Fibroblast of the conjunctiva (primary cell): ENCODE results near the gene ADAMTS16.

Experiments
- DNase-seq: peaks from one replicate; pipeline ENCODE4 v3.0.0-alpha.2; 2010; ENCODE audit warnings: low read depth

The ADAMTS16 gene

DNA sequence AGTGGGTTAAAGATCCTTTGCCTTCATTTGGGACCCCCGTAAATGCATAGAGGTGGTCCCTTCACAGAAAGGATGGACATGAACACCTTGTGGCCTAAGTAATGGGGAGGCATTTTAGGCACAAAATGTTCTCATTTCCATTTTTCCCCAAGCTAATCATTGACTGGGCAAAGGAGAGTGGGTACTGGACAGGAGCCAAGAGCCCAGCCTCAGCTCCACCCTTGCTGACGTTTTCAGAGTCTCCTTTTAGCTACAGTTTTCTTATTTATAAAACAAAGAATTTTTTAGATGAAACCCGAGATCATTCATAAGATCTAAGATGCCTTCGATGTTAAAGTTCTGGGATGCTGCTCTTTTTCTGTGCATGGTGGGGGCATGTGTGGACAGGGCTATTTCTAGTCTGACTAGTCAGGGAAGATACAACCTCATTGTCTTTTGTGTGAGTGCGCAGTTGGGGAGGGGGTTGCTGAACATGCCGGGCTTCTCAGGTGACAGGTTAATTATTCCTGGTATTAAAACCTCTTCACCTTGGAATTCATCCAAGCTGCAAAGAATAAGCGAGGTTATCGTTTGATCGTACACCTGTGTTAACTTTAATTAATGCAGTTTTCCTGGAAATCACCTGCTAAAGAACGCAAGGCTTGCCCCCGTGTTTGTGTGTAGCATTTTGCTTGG is 48.4 kb downstream of the ADAMTS16 start:
- DNase-seq: no peak

GRCh38 chr5:5189051-5189430 is 48.9 kb downstream of the ADAMTS16 start:
- no peak for DNase-seq

DNA sequence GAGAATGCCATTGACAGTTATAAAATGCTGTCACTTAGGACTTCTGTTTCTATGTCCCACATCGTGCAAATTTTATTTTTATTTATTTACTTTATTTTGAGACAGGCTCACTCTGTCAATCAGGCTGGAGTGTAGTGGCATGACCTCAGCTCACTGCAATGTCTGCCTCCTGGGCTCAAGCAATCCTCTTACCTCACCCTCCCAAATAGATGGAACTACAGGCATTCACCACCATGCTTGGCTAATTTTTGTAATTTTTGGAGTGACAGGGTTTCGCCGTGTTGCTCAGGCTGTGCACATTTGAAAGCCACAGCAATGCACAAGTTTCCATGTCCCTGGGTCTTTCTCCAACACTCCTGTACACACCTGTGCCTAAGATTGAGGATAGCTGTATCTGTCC is 51.8 kb downstream of the ADAMTS16 start:
- no peak for DNase-seq

DNA sequence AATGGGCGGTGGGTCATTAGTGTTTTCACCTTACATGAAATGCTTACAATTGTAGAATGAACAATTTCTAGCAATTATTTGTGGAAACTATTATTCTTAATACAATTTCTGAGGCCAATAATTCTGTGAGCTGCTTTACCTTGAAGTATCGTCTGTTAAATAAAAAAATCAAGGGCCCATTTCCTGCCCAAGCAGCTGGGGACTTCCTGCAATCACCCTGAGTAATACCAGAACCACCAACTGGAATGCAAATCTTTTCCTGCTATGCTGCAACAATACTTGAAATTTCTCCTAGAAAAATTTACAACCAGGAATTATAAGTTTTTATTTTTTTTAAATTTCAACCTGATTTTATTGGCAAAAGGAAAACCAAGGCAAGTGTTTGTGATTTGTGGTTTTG is 52.6 kb downstream of the ADAMTS16 start:
- no peak for DNase-seq

DNA sequence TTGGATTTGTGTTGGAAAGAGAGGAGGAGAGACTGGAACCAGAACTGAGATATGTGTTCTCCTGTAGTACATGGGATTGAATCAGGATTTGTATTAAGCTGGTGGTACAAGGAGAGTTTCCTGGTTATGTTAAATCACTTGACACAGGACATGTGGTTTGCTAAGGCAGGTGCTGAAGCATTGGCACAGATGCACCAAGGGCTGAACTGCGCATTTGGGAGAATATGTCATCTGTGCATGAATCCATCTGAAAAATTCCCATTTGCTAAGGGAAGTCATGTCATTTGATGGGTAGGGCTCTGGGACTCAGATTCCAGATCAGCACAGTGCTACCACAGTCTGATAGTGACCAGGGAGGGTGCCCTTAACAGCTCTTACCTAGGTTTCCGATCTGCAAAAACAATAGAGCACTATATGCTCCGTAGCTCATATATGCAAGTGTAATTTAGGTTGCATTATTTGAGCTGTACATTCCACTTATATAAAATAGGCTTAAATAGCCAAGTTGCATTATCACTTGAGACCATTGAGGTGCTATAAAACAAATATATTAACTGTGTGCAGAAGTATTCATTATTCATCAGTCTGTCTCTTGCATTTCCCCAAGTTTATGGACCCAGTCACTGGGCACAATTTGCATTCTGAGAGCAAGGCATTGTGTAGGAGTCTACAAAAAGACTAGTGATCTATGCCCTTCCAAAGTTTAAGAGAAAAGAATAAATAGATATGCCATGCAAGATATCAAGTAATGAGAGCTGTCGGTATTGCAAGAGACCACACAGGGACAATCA is 55.2 kb downstream of the ADAMTS16 start:
- no peak for DNase-seq

GRCh38 chr5:5198135-5198534 is 58.0 kb downstream of the ADAMTS16 start:
- no peak for DNase-seq

GRCh38 chr5:5198815-5199214 is 58.7 kb downstream of the ADAMTS16 start:
- no peak for DNase-seq

- no peak for DNase-seq
Observed at GRCh38 chr5:5199495-5199894, 59.4 kb downstream of the ADAMTS16 start.

DNA sequence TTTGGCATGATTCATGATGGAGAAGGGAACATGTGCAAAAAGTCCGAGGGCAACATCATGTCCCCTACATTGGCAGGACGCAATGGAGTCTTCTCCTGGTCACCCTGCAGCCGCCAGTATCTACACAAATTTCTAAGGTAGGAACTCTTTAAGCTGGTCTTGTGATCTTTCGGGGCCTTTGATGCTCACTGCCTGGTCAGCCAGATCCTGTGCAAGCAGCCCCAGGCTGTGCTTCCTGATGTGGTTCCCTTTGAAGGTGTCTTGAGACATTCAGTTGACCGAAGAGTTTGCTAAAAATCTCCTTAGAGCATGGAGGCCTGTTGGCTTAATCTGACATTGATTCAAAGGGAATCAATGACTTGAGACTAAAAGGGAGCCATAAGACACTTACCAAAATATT is 60.0 kb downstream of the ADAMTS16 start:
- no peak for DNase-seq

GRCh38 chr5:5202321-5202720 is 62.2 kb downstream of the ADAMTS16 start:
- DNase-seq: no peak

DNA sequence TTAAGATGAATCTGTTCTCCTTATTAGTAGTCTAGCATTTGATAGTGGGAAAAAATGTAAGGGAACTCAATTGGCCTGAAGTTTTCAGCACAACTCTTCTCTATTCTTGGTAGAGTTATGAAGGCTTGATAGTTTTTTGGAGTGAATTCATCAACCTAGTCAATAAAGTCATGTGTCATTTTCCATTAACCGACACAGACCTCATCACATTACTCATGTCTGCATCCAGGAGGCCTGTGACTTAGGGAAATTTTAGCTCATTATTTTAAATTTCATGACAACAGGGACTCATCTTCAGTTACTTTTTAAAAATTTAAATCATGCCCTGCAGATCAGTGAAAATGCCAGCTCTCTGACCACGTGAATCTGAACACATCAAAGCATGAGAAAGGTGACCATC is 63.3 kb downstream of the ADAMTS16 start:
- DNase-seq: no peak

GRCh38 chr5:5207828-5208227 is 67.7 kb downstream of the ADAMTS16 start:
- no peak for DNase-seq

DNA sequence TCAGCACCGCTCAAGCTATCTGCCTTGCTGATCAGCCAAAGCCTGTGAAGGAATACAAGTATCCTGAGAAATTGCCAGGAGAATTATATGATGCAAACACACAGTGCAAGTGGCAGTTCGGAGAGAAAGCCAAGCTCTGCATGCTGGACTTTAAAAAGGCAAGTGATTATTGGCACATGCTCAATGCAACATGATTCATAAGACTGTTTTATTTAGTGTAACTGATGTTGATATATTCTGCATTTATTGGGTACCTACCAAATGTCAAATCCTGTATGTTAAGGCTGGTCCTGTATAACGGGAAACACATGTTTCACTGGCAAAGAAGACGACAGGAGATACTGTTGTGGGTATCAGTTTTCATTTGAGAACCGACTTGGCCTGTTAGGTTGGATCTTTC is 69.0 kb downstream of the ADAMTS16 start:
- peak; percentile 41 for DNase-seq

DNA sequence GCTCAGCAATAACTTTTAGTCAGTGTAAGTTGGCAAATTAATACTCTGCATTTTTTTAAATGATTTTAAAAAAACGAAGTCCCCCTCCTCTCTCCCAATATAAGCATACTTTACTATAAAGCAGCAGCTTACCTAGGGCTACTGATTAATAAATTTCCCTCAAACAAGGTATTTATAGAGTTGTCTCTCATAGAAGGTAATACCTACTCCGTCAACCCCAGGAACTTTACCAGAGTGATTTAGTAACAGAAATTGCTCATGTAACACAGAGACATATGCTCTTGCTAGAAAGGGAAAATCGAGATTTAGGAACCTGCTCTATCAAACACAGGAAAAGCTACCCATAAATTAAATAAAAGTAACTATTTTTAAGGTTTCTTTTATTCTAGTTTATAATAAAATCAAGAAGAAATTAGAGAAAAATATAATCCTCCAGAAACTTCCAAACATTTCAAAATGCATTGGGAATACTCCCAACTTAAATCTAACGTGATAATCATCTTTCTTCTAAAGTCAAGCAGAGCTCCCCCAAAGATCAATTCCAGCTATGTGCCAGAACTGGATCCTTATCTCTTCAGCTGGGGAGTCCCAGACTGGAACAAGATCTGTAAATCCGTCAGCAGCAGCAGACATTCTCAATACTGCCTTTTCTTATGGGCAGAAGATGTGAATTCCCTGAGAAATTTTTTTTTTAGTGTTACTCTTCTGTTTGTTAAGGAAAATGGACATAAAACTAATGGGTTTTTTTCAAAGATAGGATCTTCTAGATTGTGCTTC is 69.6 kb downstream of the ADAMTS16 start:
- no peak for DNase-seq

GRCh38 chr5:5217371-5217770 is 77.2 kb downstream of the ADAMTS16 start:
- DNase-seq: no peak

DNA sequence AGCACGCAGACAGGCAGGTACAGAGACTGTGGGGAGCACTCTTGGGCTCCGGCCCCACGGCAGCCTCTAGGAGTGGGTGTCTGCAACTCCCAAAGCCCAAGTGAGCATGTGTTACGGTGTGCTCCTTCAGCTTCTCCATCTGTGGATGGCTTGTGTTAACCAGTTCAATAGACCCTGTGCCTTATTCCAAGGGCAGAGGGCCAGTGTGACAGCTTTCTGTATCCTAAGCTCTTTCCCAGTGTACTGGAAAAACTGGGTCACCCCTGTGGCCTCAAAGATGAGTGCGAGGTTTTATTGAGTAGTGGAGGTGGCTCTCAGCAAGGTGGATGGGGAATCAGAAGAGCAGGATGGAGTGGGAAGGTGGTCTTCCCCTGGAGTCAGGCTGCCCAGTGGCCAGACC is 78.3 kb downstream of the ADAMTS16 start:
- no peak for DNase-seq

DNA sequence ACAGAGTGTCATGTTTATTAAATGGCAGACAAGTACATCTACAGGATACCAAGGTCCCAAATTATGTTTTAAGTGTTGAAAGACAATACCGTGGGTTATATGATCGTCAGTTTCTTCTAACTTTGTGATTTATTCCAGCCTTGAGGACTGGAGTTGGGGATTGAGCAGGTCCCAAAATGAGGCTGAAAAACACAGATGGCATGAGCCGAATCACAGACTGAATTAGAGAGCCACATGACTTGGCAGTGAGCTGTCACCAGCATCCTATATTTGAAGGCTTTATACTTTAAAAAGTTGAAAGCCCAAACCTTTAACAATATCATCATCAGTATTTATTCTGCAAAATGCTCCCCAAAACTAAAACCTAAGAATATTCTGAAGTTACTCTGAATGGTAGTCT is 79.4 kb downstream of the ADAMTS16 start:
- DNase-seq: no peak

GRCh38 chr5:5220901-5221631 is 80.9 kb downstream of the ADAMTS16 start:
- no peak for DNase-seq

- no peak for DNase-seq
Observed at GRCh38 chr5:5221724-5222123, 81.6 kb downstream of the ADAMTS16 start.

GRCh38 chr5:5231576-5231975 is 91.4 kb downstream of the ADAMTS16 start:
- no peak for DNase-seq

DNA sequence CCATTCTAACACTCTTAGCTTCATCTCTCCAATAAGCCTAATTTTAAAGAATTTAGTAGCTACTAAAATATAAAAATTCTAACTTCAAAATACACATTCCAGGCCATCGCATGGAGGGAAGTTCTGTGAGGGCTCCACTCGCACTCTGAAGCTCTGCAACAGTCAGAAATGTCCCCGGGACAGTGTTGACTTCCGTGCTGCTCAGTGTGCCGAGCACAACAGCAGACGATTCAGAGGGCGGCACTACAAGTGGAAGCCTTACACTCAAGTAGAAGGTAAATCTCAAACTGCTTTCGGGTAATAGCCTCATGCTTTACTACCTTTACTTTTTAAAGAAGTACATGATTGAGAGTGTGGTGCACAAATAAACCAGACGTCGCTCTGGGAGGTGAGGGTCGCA is 94.8 kb downstream of the ADAMTS16 start:
- DNase-seq: no peak

GRCh38 chr5:5235685-5236084 is 95.6 kb downstream of the ADAMTS16 start:
- no peak for DNase-seq
